ENCODE results near the gene LMAN1.

Gene LMAN1, protein sequence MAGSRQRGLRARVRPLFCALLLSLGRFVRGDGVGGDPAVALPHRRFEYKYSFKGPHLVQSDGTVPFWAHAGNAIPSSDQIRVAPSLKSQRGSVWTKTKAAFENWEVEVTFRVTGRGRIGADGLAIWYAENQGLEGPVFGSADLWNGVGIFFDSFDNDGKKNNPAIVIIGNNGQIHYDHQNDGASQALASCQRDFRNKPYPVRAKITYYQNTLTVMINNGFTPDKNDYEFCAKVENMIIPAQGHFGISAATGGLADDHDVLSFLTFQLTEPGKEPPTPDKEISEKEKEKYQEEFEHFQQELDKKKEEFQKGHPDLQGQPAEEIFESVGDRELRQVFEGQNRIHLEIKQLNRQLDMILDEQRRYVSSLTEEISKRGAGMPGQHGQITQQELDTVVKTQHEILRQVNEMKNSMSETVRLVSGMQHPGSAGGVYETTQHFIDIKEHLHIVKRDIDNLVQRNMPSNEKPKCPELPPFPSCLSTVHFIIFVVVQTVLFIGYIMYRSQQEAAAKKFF

GRCh38 chr18:59358712-59359575, at the start of gene LMAN1:
LMAN1 (minus strand) TSS chr18:59359265; CDS start chr18:59359244, 21 bp downstream.
- H3K9ac ChIP-seq (ENCODE audit: low read depth in 1 of 2, low read length in 2 of 2): peak within 1 kb of the TSS; percentile 71 to 92
- H3K9me3 ChIP-seq (ENCODE audit: control insufficient read depth in 2 of 2, low read length in 2 of 2): no peaks in the 10 kb centered on the region
- peak within 1 kb of the TSS; percentile 67 to 74 for H3K27ac ChIP-seq (ENCODE audit: low read depth in 2 of 2, low read length in 2 of 2)
- no peaks in the 10 kb centered on the region for H3K4me1 ChIP-seq (ENCODE audit: control insufficient read depth in 2 of 2, insufficient read depth in 2 of 2, low read length in 2 of 2)
- H3K4me3 ChIP-seq (ENCODE audit: low read length in 2 of 2): peak within 1 kb of the TSS; percentile 88 to 93
- peaks cover 7 to 8% of the 10 kb centered on the region in 2 donors for H3K36me3 ChIP-seq (ENCODE audit: control insufficient read depth in 2 of 2, insufficient read depth in 2 of 2, low read length in 2 of 2)
- no peaks in the 10 kb centered on the region for H3K27me3 ChIP-seq (ENCODE audit: control insufficient read depth in 2 of 2, insufficient read depth in 2 of 2, low read length in 2 of 2)

- H3K27ac ChIP-seq (ENCODE audit: low read depth in 2 of 2, low read length in 2 of 2): no peak overlapping the region
These were observed 43.5 kb upstream of the LMAN1 start for GRCh38 chr18:59402432-59403090.

DNA sequence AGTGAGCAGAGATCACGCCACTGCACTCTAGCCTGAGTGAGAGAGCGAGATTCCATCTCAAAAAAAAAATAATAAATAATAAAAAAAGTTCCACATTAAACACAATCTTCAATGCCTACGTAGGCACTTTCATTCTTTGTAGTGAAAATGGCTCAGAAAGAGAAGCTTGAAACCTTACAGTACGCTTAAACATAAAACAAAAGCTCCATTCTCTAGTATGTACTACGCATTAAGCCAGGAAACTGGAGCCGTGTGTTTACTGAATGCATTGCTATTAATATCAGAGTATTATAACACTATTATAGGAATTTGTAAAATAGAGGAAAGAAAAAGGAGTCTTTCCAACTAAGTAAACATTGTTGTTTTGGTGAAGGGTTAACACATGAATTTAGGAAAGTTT, 41.3 kb upstream of the LMAN1 start:
- Histone ChIP-seq H3K4me3 (ENCODE audit: low read length in 2 of 2) (no peak overlapping the region), H3K9me3 (ENCODE audit: control insufficient read depth in 2 of 2, low read length in 2 of 2) (no peaks in the 10 kb centered on the region), H3K36me3 (ENCODE audit: control insufficient read depth in 2 of 2, insufficient read depth in 2 of 2, low read length in 2 of 2) (no peaks in the 10 kb centered on the region), H3K4me1 (ENCODE audit: control insufficient read depth in 2 of 2, insufficient read depth in 2 of 2, low read length in 2 of 2) (no peaks in the 10 kb centered on the region), H3K9ac (ENCODE audit: low read depth in 1 of 2, low read length in 2 of 2) (no peak overlapping the region), H3K27ac (ENCODE audit: low read depth in 2 of 2, low read length in 2 of 2) (no peak overlapping the region), H3K27me3 (ENCODE audit: control insufficient read depth in 2 of 2, insufficient read depth in 2 of 2, low read length in 2 of 2) (peaks cover 0 to 2% of the 10 kb centered on the region in 2 donors)

More at GRCh38 chr18:59402432-59403090, 43.5 kb upstream of the LMAN1 start:
- no peak overlapping the region for H3K4me3 ChIP-seq (ENCODE audit: low read length in 2 of 2)
- H3K27me3 ChIP-seq (ENCODE audit: control insufficient read depth in 2 of 2, insufficient read depth in 2 of 2, low read length in 2 of 2): no peaks in the 10 kb centered on the region
- no peak overlapping the region for H3K9ac ChIP-seq (ENCODE audit: low read depth in 1 of 2, low read length in 2 of 2)
- no peaks in the 10 kb centered on the region for H3K9me3 ChIP-seq (ENCODE audit: control insufficient read depth in 2 of 2, low read length in 2 of 2)
- H3K36me3 ChIP-seq (ENCODE audit: control insufficient read depth in 2 of 2, insufficient read depth in 2 of 2, low read length in 2 of 2): no peaks in the 10 kb centered on the region
- no peaks in the 10 kb centered on the region for H3K4me1 ChIP-seq (ENCODE audit: control insufficient read depth in 2 of 2, insufficient read depth in 2 of 2, low read length in 2 of 2)

DNA sequence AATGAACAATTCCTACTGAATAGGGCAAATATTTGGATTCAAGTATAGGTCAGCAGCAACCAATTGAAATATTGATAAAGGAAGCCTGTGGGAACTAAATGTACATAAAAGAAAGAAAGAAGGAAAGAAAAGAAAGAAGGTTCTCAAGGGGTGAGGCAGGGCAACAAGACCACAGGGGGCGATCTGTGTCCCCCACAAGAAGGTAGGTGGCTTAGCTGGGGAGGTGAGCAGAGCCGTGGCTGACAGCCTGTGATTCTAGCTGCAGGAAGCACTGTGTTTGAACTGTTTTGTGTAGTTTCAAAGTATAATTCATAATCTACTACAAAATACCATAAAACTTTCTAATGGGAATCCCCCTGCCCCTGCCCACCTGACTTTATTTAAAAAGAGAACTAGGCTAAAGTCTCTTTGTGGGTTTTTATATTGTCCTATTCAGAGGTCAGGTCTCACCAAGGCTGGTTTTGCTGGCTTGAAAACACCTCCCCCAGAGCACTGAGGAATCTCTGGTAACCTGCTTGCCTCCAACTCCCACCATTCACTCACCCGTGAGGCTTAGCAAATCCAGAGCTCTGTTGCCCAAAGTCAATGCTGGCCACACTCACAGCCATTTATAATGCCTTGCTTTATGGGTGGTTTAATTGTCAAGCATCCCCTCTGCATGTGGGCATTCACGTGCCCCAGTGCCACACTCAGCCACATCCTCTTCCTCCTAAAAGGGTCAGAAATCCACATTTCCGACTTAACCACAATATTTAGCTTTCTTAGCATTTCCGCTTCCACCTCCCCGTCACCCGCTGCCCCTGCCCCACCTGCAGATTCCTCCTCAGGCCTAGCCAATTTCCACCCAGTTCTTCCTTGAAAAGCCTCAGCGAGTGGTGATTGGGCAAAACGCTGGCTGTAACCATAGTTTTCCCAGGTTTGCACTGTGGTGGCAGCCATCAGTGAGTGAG, 36.4 kb upstream of the LMAN1 start:
- Histone ChIP-seq H3K9ac (ENCODE audit: low read depth in 1 of 2, low read length in 2 of 2) (no peak overlapping the region), H3K4me3 (ENCODE audit: low read length in 2 of 2) (no peak overlapping the region), H3K4me1 (ENCODE audit: control insufficient read depth in 2 of 2, insufficient read depth in 2 of 2, low read length in 2 of 2) (no peaks in the 10 kb centered on the region), H3K9me3 (ENCODE audit: control insufficient read depth in 2 of 2, low read length in 2 of 2) (no peaks in the 10 kb centered on the region), H3K27me3 (ENCODE audit: control insufficient read depth in 2 of 2, insufficient read depth in 2 of 2, low read length in 2 of 2) (peaks cover 0 to 2% of the 10 kb centered on the region in 2 donors), H3K36me3 (ENCODE audit: control insufficient read depth in 2 of 2, insufficient read depth in 2 of 2, low read length in 2 of 2) (no peaks in the 10 kb centered on the region), H3K27ac (ENCODE audit: low read depth in 2 of 2, low read length in 2 of 2) (no peak overlapping the region)

DNA sequence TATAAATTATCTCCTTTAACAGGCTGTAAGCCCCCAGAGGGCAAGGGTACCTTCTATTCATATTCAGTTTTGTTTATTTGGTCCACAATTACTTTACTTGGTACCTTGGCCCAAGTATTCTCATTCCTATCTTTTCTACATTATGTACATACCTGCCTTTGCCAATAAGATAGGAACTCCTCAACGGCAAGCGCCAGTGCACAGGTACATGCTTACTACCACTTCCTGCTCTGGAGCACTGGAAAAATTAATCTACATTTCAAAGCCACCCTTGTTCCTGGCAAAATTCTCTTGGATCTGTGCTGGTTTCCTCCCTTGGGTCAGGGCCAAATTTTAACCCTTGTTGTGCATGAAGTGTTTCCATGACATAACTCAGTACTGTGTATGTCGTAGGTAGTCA, 34.3 kb upstream of the LMAN1 start:
- no peaks in the 10 kb centered on the region for H3K9me3 ChIP-seq (ENCODE audit: control insufficient read depth in 2 of 2, low read length in 2 of 2)
- no peak overlapping the region for H3K9ac ChIP-seq (ENCODE audit: low read depth in 1 of 2, low read length in 2 of 2)
- no peaks in the 10 kb centered on the region for H3K4me1 ChIP-seq (ENCODE audit: control insufficient read depth in 2 of 2, insufficient read depth in 2 of 2, low read length in 2 of 2)
- no peaks in the 10 kb centered on the region for H3K36me3 ChIP-seq (ENCODE audit: control insufficient read depth in 2 of 2, insufficient read depth in 2 of 2, low read length in 2 of 2)
- H3K4me3 ChIP-seq (ENCODE audit: low read length in 2 of 2): no peak overlapping the region
- peaks cover 0 to 2% of the 10 kb centered on the region in 2 donors for H3K27me3 ChIP-seq (ENCODE audit: control insufficient read depth in 2 of 2, insufficient read depth in 2 of 2, low read length in 2 of 2)
- no peak overlapping the region for H3K27ac ChIP-seq (ENCODE audit: low read depth in 2 of 2, low read length in 2 of 2)

GRCh38 chr18:59388817-59389216, 29.8 kb upstream of the LMAN1 start:
- Histone ChIP-seq H3K4me1 (ENCODE audit: control insufficient read depth in 2 of 2, insufficient read depth in 2 of 2, low read length in 2 of 2) (no peaks in the 10 kb centered on the region), H3K27ac (ENCODE audit: low read depth in 2 of 2, low read length in 2 of 2) (no peak overlapping the region), H3K27me3 (ENCODE audit: control insufficient read depth in 2 of 2, insufficient read depth in 2 of 2, low read length in 2 of 2) (no peaks in the 10 kb centered on the region), H3K9ac (ENCODE audit: low read depth in 1 of 2, low read length in 2 of 2) (no peak overlapping the region), H3K36me3 (ENCODE audit: control insufficient read depth in 2 of 2, insufficient read depth in 2 of 2, low read length in 2 of 2) (no peaks in the 10 kb centered on the region), H3K4me3 (ENCODE audit: low read length in 2 of 2) (no peak overlapping the region), H3K9me3 (ENCODE audit: control insufficient read depth in 2 of 2, low read length in 2 of 2) (no peaks in the 10 kb centered on the region)

- Histone ChIP-seq H3K36me3 (ENCODE audit: control insufficient read depth in 2 of 2, insufficient read depth in 2 of 2, low read length in 2 of 2) (no peaks in the 10 kb centered on the region), H3K4me3 (ENCODE audit: low read length in 2 of 2) (no peak overlapping the region), H3K27me3 (ENCODE audit: control insufficient read depth in 2 of 2, insufficient read depth in 2 of 2, low read length in 2 of 2) (no peaks in the 10 kb centered on the region), H3K9ac (ENCODE audit: low read depth in 1 of 2, low read length in 2 of 2) (no peak overlapping the region), H3K27ac (ENCODE audit: low read depth in 2 of 2, low read length in 2 of 2) (no peak overlapping the region), H3K9me3 (ENCODE audit: control insufficient read depth in 2 of 2, low read length in 2 of 2) (no peaks in the 10 kb centered on the region), H3K4me1 (ENCODE audit: control insufficient read depth in 2 of 2, insufficient read depth in 2 of 2, low read length in 2 of 2) (no peaks in the 10 kb centered on the region)
These were observed 28.9 kb upstream of the LMAN1 start for GRCh38 chr18:59387687-59388565.

- Histone ChIP-seq H3K4me1 (ENCODE audit: control insufficient read depth in 2 of 2, insufficient read depth in 2 of 2, low read length in 2 of 2) (no peaks in the 10 kb centered on the region), H3K9ac (ENCODE audit: low read depth in 1 of 2, low read length in 2 of 2) (no peak overlapping the region), H3K27me3 (ENCODE audit: control insufficient read depth in 2 of 2, insufficient read depth in 2 of 2, low read length in 2 of 2) (no peaks in the 10 kb centered on the region), H3K36me3 (ENCODE audit: control insufficient read depth in 2 of 2, insufficient read depth in 2 of 2, low read length in 2 of 2) (no peaks in the 10 kb centered on the region), H3K27ac (ENCODE audit: low read depth in 2 of 2, low read length in 2 of 2) (no peak overlapping the region), H3K9me3 (ENCODE audit: control insufficient read depth in 2 of 2, low read length in 2 of 2) (no peaks in the 10 kb centered on the region), H3K4me3 (ENCODE audit: low read length in 2 of 2) (no peak overlapping the region)
These were observed 28.0 kb upstream of the LMAN1 start for GRCh38 chr18:59386909-59387686.
